CD4-positive, alpha-beta memory T cell (primary cell): ENCODE results near the gene FANK1. TPM values are rescaled to one million over a fixed set of nuclear protein-coding genes. Genes with fewer than 3 reads are reported as not detected.
"Not testable (repeated sequence)": the region's sequence is repeated elsewhere in the genome, so short reads cannot be mapped to it uniquely, and the experiment has no call there.

Experiments used
- CTCF ChIA-PET: fragments of 350-600 bp; sonication (Branson Sonifier 250); formaldehyde crosslinking; loops from one replicate; lab custom pipeline; 2021; ENCODE audit warnings: inconsistent platforms; ENCODE audit not compliant: partially characterized antibody; lab: Charles Lee
- POLR2A ChIA-PET: fragments of 350-600 bp; sonication (Branson Sonifier 250); formaldehyde crosslinking; loops from one replicate; lab custom pipeline; 2021; ENCODE audit not compliant: partially characterized antibody; lab: Charles Lee
- DNase-seq, 5 donors: peaks; one replicate each; pipeline versions ENCODE4 v3.0.0 to v3.0.0-alpha.2; 2020 to 2022; ENCODE audit warnings: mixed read lengths in 1 of 5
- H3K27ac ChIP-seq: one replicate; pipeline ENCODE4 v1.7.0; 2013; ENCODE audit warnings: low read depth, low read length
- H3K27me3 ChIP-seq: 2 replicates; pipeline ENCODE4 v1.7.0; 2013; ENCODE audit warnings: mild to moderate bottlenecking, low read length, moderate library complexity; ENCODE audit not compliant: insufficient read depth
- H3K36me3 ChIP-seq: 2 replicates; pipeline ENCODE4 v1.7.0; 2013; ENCODE audit warnings: mild to moderate bottlenecking, low read length, moderate library complexity; ENCODE audit not compliant: insufficient read depth
- H3K4me1 ChIP-seq: 2 replicates; pipeline ENCODE4 v1.7.0; 2013; ENCODE audit warnings: mild to moderate bottlenecking, low read length, moderate library complexity; ENCODE audit not compliant: insufficient read depth
- H3K4me3 ChIP-seq, 2 donors: one replicate each; pipeline ENCODE4 v1.7.0; 2013; ENCODE audit warnings: low read length in 2 of 2, mild to moderate bottlenecking in 1 of 2
- H3K9me3 ChIP-seq, 2 donors: one replicate each; pipeline ENCODE4 v1.7.0; 2013; ENCODE audit warnings: low read length in 2 of 2, control low read depth in 1 of 2; ENCODE audit not compliant: control insufficient read depth in 1 of 2
- H3K27ac Mint-ChIP-seq, 7 donors: one replicate each; pipeline ENCODE4 v1.8.0; 2020 to 2021; ENCODE audit warnings: mixed read lengths in 7 of 7, mild to moderate bottlenecking in 6 of 7, inconsistent platforms in 3 of 7, moderate library complexity in 3 of 7
- H3K27me3 Mint-ChIP-seq, 2 donors: one replicate each; pipeline ENCODE4 v1.8.0; 2020 to 2021; ENCODE audit warnings: mixed read lengths in 2 of 2
- H3K36me3 Mint-ChIP-seq, 2 donors: one replicate each; pipeline ENCODE4 v1.8.0; 2020 to 2021; ENCODE audit warnings: mixed read lengths in 2 of 2, inconsistent platforms in 1 of 2, mild to moderate bottlenecking in 1 of 2
- H3K4me1 Mint-ChIP-seq, 4 donors: one replicate each; pipeline ENCODE4 v1.8.0; 2020 to 2021; ENCODE audit warnings: mixed read lengths in 4 of 4, mild to moderate bottlenecking in 1 of 4
- H3K4me3 Mint-ChIP-seq, 8 donors: one replicate each; pipeline ENCODE4 v1.8.0; 2020 to 2021; ENCODE audit warnings: mixed read lengths in 8 of 8, mild to moderate bottlenecking in 7 of 8, moderate library complexity in 6 of 8, inconsistent platforms in 3 of 8
- H3K9me3 Mint-ChIP-seq, 8 donors: one replicate each; pipeline ENCODE4 v1.8.0; 2020 to 2021; ENCODE audit warnings: mixed read lengths in 8 of 8, mild to moderate bottlenecking in 5 of 8, inconsistent platforms in 3 of 8, moderate library complexity in 1 of 8
- intact Hi-C: fragments of 100-400 bp; cut with micrococcal nuclease; formaldehyde crosslinking; loops from one replicate; pipeline ENCODE4 v1.15.1; 2023
- polyA plus RNA-seq, 2 donors: library from polyadenylated mRNA; unstranded; fragments of 300-500 nt; fragmentation: Illumina TruSeq; gene quantifications; one replicate each; pipeline ENCODE4 v1.2.3, GENCODE V29; 2021
- total RNA-seq, 2 experiments: library from RNA; stranded (reverse); gene quantifications; one replicate each; pipeline ENCODE4 v1.2.3, GENCODE V29; 2021

FANK1 gene
- total and polyA plus RNA-seq, 4 experiments from 2014 or later: 0.72 to 0.99 TPM; not detected in 2

GRCh38 chr10:126041804-126042231 lies 145.5 kb downstream of the FANK1 start:
- peaks cover 14% of the 10 kb centered on the region for H3K4me1 ChIP-seq
- peak; percentile 61 to 81 (median 79) for DNase-seq
- H3K4me1 Mint-ChIP-seq: peaks cover 8 to 9% (median 9%) of the 10 kb centered on the region in 4 donors
- no peaks in the 10 kb centered on the region for H3K27me3 ChIP-seq
- no peaks in the 10 kb centered on the region for H3K36me3 ChIP-seq
- peak overlapping the region in 7 of 8 donors; percentile 0 to 71 (median 15) for H3K4me3 Mint-ChIP-seq
- ChIA-PET CTCF (no interaction called here), POLR2A (no interaction called here)
- peaks cover 0 to 4% of the 10 kb centered on the region in 2 donors for H3K36me3 Mint-ChIP-seq
- H3K4me3 ChIP-seq: no peak overlapping the region
- H3K27me3 Mint-ChIP-seq: peaks cover 0 to 1% of the 10 kb centered on the region in 2 donors
- peaks cover 0 to 4% (median 0%) of the 10 kb centered on the region in 8 donors for H3K9me3 Mint-ChIP-seq
- intact Hi-C loops: no loop called here
- peak overlapping the region; percentile 19 for H3K27ac ChIP-seq
- peak overlapping the region; percentile 72 to 96 (median 90) for H3K27ac Mint-ChIP-seq
- no peaks in the 10 kb centered on the region for H3K9me3 ChIP-seq

GRCh38 chr10:126042354-126042753 lies 146.0 kb downstream of the FANK1 start:
- H3K4me3 Mint-ChIP-seq: peak overlapping the region in 6 of 8 donors; percentile 4 to 71 (median 28)

DNA sequence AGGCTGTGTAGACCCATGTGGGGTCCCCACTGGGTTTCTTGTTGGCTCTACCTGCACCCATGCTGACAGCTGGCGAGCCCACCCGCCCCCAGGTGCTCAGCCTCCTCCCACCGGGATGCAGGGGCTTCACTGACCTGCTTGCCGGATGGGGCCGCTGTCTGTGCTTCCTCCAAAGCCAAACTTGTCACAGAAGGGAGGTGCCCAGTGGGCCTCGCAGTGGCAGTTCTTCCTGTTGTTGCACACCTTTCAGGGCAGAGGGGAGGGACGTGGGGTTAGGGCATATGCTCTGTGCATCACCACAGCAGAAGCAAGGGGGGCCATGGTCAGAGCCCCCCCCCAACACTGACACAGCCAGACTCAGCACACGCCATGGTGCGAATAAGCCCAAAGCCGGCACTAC lies 146.5 kb downstream of the FANK1 start:
- Histone ChIP-seq H3K36me3 (no peaks in the 10 kb centered on the region), H3K9me3 (no peaks in the 10 kb centered on the region), H3K4me3 (no peak overlapping the region), H3K4me1 (peaks cover 14% of the 10 kb centered on the region), H3K27me3 (no peaks in the 10 kb centered on the region), H3K27ac (no peak overlapping the region)
- no peaks in the 10 kb centered on the region for H3K27me3 Mint-ChIP-seq
- intact Hi-C loops: no loop called here
- H3K27ac Mint-ChIP-seq: peak overlapping the region in 3 of 7 donors; percentile 19 to 90 (median 22)
- H3K4me1 Mint-ChIP-seq: peaks cover 8 to 9% (median 9%) of the 10 kb centered on the region in 4 donors
- H3K36me3 Mint-ChIP-seq: no peaks in the 10 kb centered on the region
- POLR2A ChIA-PET: no interaction called here
- CTCF ChIA-PET: no interaction called here
- H3K4me3 Mint-ChIP-seq: no peak overlapping the region
- no peak for DNase-seq
- H3K9me3 Mint-ChIP-seq: peaks cover 0 to 4% (median 0%) of the 10 kb centered on the region in 8 donors

More at GRCh38 chr10:126042354-126042753, 146.0 kb downstream of the FANK1 start:
- DNase-seq: no peak
- no peaks in the 10 kb centered on the region for H3K36me3 ChIP-seq
- intact Hi-C loops: no loop called here
- H3K27ac ChIP-seq: peak overlapping the region; percentile 19
- Mint-ChIP-seq H3K4me1 (peaks cover 8 to 9% (median 9%) of the 10 kb centered on the region in 4 donors), H3K36me3 (peaks cover 0 to 3% of the 10 kb centered on the region in 2 donors), H3K9me3 (peaks cover 0 to 4% (median 0%) of the 10 kb centered on the region in 8 donors), H3K27ac (peak overlapping the region; percentile 72 to 96 (median 90)), H3K27me3 (peaks cover 0 to 1% of the 10 kb centered on the region in 2 donors)
- H3K27me3 ChIP-seq: no peaks in the 10 kb centered on the region
- peaks cover 14% of the 10 kb centered on the region for H3K4me1 ChIP-seq
- POLR2A ChIA-PET: no interaction called here
- no peaks in the 10 kb centered on the region for H3K9me3 ChIP-seq
- CTCF ChIA-PET: no interaction called here
- H3K4me3 ChIP-seq: no peak overlapping the region

DNA sequence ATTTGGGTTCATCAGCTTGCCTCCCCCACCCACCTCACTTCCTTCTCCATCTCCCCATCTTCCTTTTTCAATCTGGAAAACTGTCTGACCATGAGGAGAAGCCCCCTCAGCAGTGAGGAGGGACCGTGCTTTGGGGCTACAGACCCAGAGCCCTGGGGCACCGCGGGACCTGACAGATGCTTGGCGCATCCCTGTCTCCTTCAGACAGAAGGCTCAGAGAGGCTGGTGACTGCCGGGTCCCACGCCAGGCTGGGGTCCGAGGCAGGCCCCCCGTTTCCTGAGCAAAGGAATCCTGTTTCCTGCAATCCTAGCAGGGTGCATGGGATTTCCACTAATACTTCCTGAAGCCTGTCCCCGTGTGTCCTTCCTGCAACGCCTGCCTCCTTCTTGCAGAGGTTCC lies 147.0 kb downstream of the FANK1 start:
- intact Hi-C loops: no loop called here

GRCh38 chr10:126045861-126046260 lies 149.5 kb downstream of the FANK1 start:
- no peak for DNase-seq
- ChIA-PET CTCF (interaction anchor here (1.0 kb wide), 1 partner anchor 9 kb away, joined by 4 read pairs; no protein-coding TSS in a partner anchor), POLR2A (no interaction called here)
- Mint-ChIP-seq H3K4me3 (no peak overlapping the region), H3K27ac (no peak overlapping the region), H3K4me1 (peaks cover 8 to 9% (median 9%) of the 10 kb centered on the region in 4 donors), H3K27me3 (no peaks in the 10 kb centered on the region), H3K9me3 (peaks cover 0 to 2% (median 0%) of the 10 kb centered on the region in 8 donors), H3K36me3 (no peaks in the 10 kb centered on the region)
- peaks cover 14% of the 10 kb centered on the region for H3K4me1 ChIP-seq
- H3K27ac ChIP-seq: no peak overlapping the region
- no peak overlapping the region for H3K4me3 ChIP-seq
- no peaks in the 10 kb centered on the region for H3K27me3 ChIP-seq
- no peaks in the 10 kb centered on the region for H3K36me3 ChIP-seq
- intact Hi-C loops: no loop called here
- H3K9me3 ChIP-seq: no peaks in the 10 kb centered on the region

More for the DNA sequence above, 147.0 kb downstream of the FANK1 start:
- Histone ChIP-seq H3K9me3 (no peaks in the 10 kb centered on the region), H3K4me3 (no peak overlapping the region), H3K27ac (no peak overlapping the region), H3K4me1 (peaks cover 14% of the 10 kb centered on the region), H3K27me3 (no peaks in the 10 kb centered on the region), H3K36me3 (no peaks in the 10 kb centered on the region)
- Mint-ChIP-seq H3K4me1 (peaks cover 8 to 9% (median 9%) of the 10 kb centered on the region in 4 donors), H3K4me3 (no peak overlapping the region), H3K27me3 (no peaks in the 10 kb centered on the region), H3K36me3 (no peaks in the 10 kb centered on the region), H3K9me3 (peaks cover 0 to 4% (median 0%) of the 10 kb centered on the region in 8 donors), H3K27ac (peak overlapping the region in 1 of 7 donors; percentile 59)
- DNase-seq: no peak
- POLR2A ChIA-PET: no interaction called here
- CTCF ChIA-PET: no interaction called here

DNA sequence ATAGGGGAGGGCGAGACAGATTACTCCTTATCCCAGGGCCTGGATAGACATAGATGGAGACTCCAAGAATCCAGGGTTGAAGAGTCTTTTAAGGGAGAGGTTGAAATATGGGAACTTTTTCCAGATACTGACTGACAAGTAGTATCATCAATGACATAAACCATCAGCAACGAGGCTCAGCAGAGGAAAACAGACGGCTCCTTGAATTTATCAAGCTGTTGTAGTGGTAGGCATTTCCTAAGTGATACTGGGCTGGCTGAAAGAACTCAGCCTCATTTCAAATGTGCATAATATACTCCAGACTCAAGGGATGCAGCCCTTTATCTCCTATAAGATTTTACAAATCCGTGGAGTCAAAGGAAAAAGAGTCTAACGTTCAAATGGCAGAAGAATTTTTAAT lies 150.5 kb downstream of the FANK1 start:
- ChIA-PET CTCF (interaction anchor here (1.0 kb wide), 1 partner anchor 10 kb away, joined by 4 read pairs; no protein-coding TSS in a partner anchor), POLR2A (no interaction called here)
- Histone ChIP-seq H3K27ac (no peak overlapping the region), H3K27me3 (no peaks in the 10 kb centered on the region), H3K4me1 (peaks cover 9% of the 10 kb centered on the region), H3K4me3 (no peak overlapping the region), H3K9me3 (no peaks in the 10 kb centered on the region), H3K36me3 (no peaks in the 10 kb centered on the region)
- H3K4me3 Mint-ChIP-seq: no peak overlapping the region
- peaks cover 0 to 2% (median 0%) of the 10 kb centered on the region in 8 donors for H3K9me3 Mint-ChIP-seq
- peaks cover 4 to 8% (median 7%) of the 10 kb centered on the region in 4 donors for H3K4me1 Mint-ChIP-seq
- intact Hi-C loops: no loop called here
- no peak overlapping the region for H3K27ac Mint-ChIP-seq
- peaks cover 0 to 1% of the 10 kb centered on the region in 2 donors for H3K27me3 Mint-ChIP-seq
- no peaks in the 10 kb centered on the region for H3K36me3 Mint-ChIP-seq
- DNase-seq: no peak

DNA sequence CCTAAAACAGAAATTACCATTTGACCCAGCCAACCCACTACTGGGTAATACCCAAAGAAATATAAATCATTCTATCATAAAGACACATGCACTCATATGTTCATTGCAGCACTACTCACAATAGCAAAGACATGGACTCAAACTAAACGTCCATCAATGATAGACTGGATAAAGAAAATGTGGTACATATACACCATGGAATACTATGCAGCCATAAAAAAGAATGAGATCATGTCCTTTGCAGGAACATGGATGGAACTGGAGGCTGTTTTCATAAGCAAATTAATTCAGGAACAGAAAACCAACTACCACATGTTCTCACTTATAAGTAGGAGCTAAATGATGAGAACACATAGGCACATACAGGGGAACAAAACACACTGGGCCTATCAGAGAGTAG lies 151.4 kb downstream of the FANK1 start:
- H3K4me1 Mint-ChIP-seq, H3K27ac Mint-ChIP-seq, H3K4me3 ChIP-seq, H3K9me3 ChIP-seq, H3K36me3 Mint-ChIP-seq, intact Hi-C loops, H3K9me3 Mint-ChIP-seq, H3K4me1 ChIP-seq, POLR2A ChIA-PET, H3K27me3 ChIP-seq, DNase-seq, CTCF ChIA-PET, H3K27me3 Mint-ChIP-seq, H3K4me3 Mint-ChIP-seq, H3K27ac ChIP-seq, H3K36me3 ChIP-seq: not testable (repeated sequence)
